SK-N-SH (cell line): ENCODE results near the gene KCNT1. TPM values are rescaled to one million over a fixed set of nuclear protein-coding genes. Genes with fewer than 3 reads are reported as not detected.

Source experiments
- CTCF ChIA-PET: fragments of 300-600, 350-600 bp; formaldehyde crosslinking; extraction: SDS; loops from one replicate; lab custom pipeline; 2021; lab: Yijun Ruan, JAX
- POLR2A ChIA-PET: fragments of 350-600 bp; sonication (Branson Sonifier 250); formaldehyde crosslinking; extraction: SDS; loops from one replicate; lab custom pipeline; 2020; ENCODE audit warnings: antibody characterized with exemption, inconsistent platforms; lab: Yijun Ruan, JAX
- DNase-seq: peaks from one replicate; pipeline ENCODE4 v3.0.0; 2012
- H2AFZ ChIP-seq: fragments of 200-600 bp; sonication (generic); 2 replicates; pipeline ENCODE4 v1.8.1; 2016; ENCODE audit warnings: antibody characterized with exemption, mild to moderate bottlenecking, low read depth
- H3F3A ChIP-seq: fragments of 200-600 bp; sonication (generic); replicated peaks from 2 replicates; pipeline ENCODE3; 2016; ENCODE audit warnings: antibody characterized with exemption, mild to moderate bottlenecking; ENCODE audit not compliant: insufficient read depth
- H3K27ac ChIP-seq, 2 experiments: fragments of 200-500 bp in 1 of 2; fragments of 200-600 bp in 1 of 2; sonication (Bioruptor generic) in 1 of 2; sonication (generic), shearing (Covaris generic) in 1 of 2; 2 replicates each; pipeline versions ENCODE4 v1.5.1 to v1.6.1; 2014 to 2016; ENCODE audit warnings: low read depth in 2 of 2, inconsistent platforms in 1 of 2, low read length in 1 of 2, mild to moderate bottlenecking in 1 of 2, mixed read lengths in 1 of 2
- H3K27me3 ChIP-seq: fragments of 200-600 bp; sonication (generic), shearing (Covaris generic); 2 replicates; pipeline ENCODE4 v1.6.1; 2016; ENCODE audit warnings: mixed run types; ENCODE audit not compliant: insufficient read depth
- H3K36me3 ChIP-seq, 2 experiments: fragments of 200-500 bp in 1 of 2; fragments of 200-600 bp in 1 of 2; sonication (Bioruptor generic) in 1 of 2; sonication (generic) in 1 of 2; replicated peaks in 1 of 2; 2 replicates each; pipeline versions ENCODE3 to v1.5.1; 2014 to 2016; ENCODE audit warnings: low read length in 1 of 2, mild to moderate bottlenecking in 1 of 2; ENCODE audit not compliant: insufficient read depth in 2 of 2, control insufficient read depth in 1 of 2
- H3K4me1 ChIP-seq, 2 experiments: fragments of 200-500 bp in 1 of 2; fragments of 200-600 bp in 1 of 2; sonication (Bioruptor generic) in 1 of 2; sonication (generic), shearing (Covaris generic) in 1 of 2; 2 replicates each; pipeline versions ENCODE4 v1.5.1 to v1.6.1; 2014 to 2016; ENCODE audit warnings: low read depth in 1 of 2, low read length in 1 of 2, mixed run types in 1 of 2; ENCODE audit not compliant: insufficient read depth in 2 of 2, control insufficient read depth in 1 of 2
- H3K4me2 ChIP-seq: fragments of 200-600 bp; sonication (generic), shearing (Covaris generic); 2 replicates; pipeline ENCODE4 v1.6.1; 2017; ENCODE audit warnings: mixed run types
- H3K4me3 ChIP-seq, 2 experiments: fragments of 200-500 bp in 1 of 2; fragments of 200-600 bp in 1 of 2; sonication (Bioruptor generic) in 1 of 2; sonication (generic), shearing (Covaris generic) in 1 of 2; 2 replicates each; pipeline versions ENCODE4 v1.5.1 to v1.8.1; 2014 to 2016; ENCODE audit warnings: low read depth in 2 of 2, inconsistent platforms in 1 of 2, low read length in 1 of 2, mild to moderate bottlenecking in 1 of 2, mixed read lengths in 1 of 2, moderate library complexity in 1 of 2
- H3K79me2 ChIP-seq: fragments of 200-600 bp; sonication (generic); 2 replicates; pipeline ENCODE4 v1.8.1; 2017; ENCODE audit warnings: mild to moderate bottlenecking; ENCODE audit not compliant: insufficient read depth
- H3K9ac ChIP-seq: fragments of 200-600 bp; sonication (generic); 2 replicates; pipeline ENCODE4 v1.6.1; 2017; ENCODE audit warnings: mixed run types
- H3K9me2 ChIP-seq: fragments of 200-600 bp; sonication (generic); 2 replicates; pipeline ENCODE4 v1.6.1; 2017; ENCODE audit warnings: mixed run types
- H3K9me3 ChIP-seq: fragments of 200-600 bp; sonication (generic); 2 replicates; pipeline ENCODE4 v1.6.1; 2017; ENCODE audit warnings: mixed run types, mild to moderate bottlenecking, moderate library complexity
- H4K20me1 ChIP-seq: fragments of 200-600 bp; sonication (generic); 2 replicates; pipeline ENCODE4 v1.6.1; 2017; ENCODE audit warnings: mild to moderate bottlenecking, mixed run types; ENCODE audit not compliant: insufficient read depth
- CHD2 ChIP-seq: fragments of 150-350 bp; IDR thresholded peaks from 2 replicates; pipeline ENCODE4 v1.6.1; 2018; ENCODE audit warnings: low read length; ENCODE audit not compliant: partially characterized antibody
- EP300 ChIP-seq, 2 experiments: IDR thresholded peaks; 2 replicates each; pipeline versions ENCODE4 v1.4.0 to v1.6.1; 2012; ENCODE audit warnings: borderline replicate concordance in 1 of 2, low read depth in 1 of 2, low read length in 1 of 2
- FOXJ3 ChIP-seq: sonication (generic); formaldehyde crosslinking; IDR thresholded peaks from 2 replicates; pipeline ENCODE4 v1.5.1; 2020; ENCODE audit warnings: mild to moderate bottlenecking, missing genetic modification reagents
- GABPA ChIP-seq: IDR thresholded peaks from 2 replicates; pipeline ENCODE4 v1.4.0; 2012; ENCODE audit warnings: low read depth, mild to moderate bottlenecking
- GATA2 ChIP-seq: sonication (generic); formaldehyde crosslinking; IDR thresholded peaks from 2 replicates; pipeline ENCODE4 v1.5.0; 2020; ENCODE audit warnings: mild to moderate bottlenecking, missing genetic modification reagents
- MEF2A ChIP-seq: IDR thresholded peaks from 2 replicates; pipeline ENCODE4 v1.4.0; 2012; ENCODE audit warnings: low read depth, borderline replicate concordance
- MXI1 ChIP-seq: IDR thresholded peaks from 2 replicates; pipeline ENCODE4 v1.6.1; 2012; ENCODE audit warnings: mild to moderate bottlenecking, low read depth, low read length, improper control_type of control experiment
- NFIC ChIP-seq: IDR thresholded peaks from 2 replicates; pipeline ENCODE4 v1.4.0; 2012; ENCODE audit warnings: borderline replicate concordance
- POLR2AphosphoS5 ChIP-seq: IDR thresholded peaks from 2 replicates; pipeline ENCODE4 v1.6.1; 2012; ENCODE audit warnings: low read depth, low read length
- RCOR1 ChIP-seq: fragments of 150-350 bp; IDR thresholded peaks from 2 replicates; pipeline ENCODE4 v1.6.1; 2017; ENCODE audit warnings: antibody characterized with exemption, low read length
- RXRA ChIP-seq: IDR thresholded peaks from 2 replicates; pipeline ENCODE4 v1.4.0; 2012; ENCODE audit warnings: low read depth, mild to moderate bottlenecking, borderline replicate concordance
- SIN3A ChIP-seq: IDR thresholded peaks from 2 replicates; pipeline ENCODE4 v1.6.1; 2012; ENCODE audit warnings: low read depth, mild to moderate bottlenecking, low read length, moderate library complexity, borderline replicate concordance
- SMC3 ChIP-seq: IDR thresholded peaks from 2 replicates; pipeline ENCODE4 v1.6.1; 2012; ENCODE audit warnings: low read depth, low read length, improper control_type of control experiment
- TAF1 ChIP-seq: IDR thresholded peaks from 2 replicates; pipeline ENCODE4 v1.6.1; 2012; ENCODE audit warnings: low read depth, mild to moderate bottlenecking, low read length, moderate library complexity, borderline replicate concordance
- WGBS: methylation state at CpG from one replicate; pipeline ENCODE4 v1.1.6; 2017; ENCODE audit warnings: low lambda C conversion rate; 5-methylcytosine and 5-hydroxymethylcytosine counted together
- polyA plus RNA-seq, 3 experiments: library from polyadenylated mRNA; depleted of rRNA; stranded (reverse); fragments of >200 nt; gene quantifications; 2 replicates each; pipeline ENCODE4 v1.2.3, GENCODE V29; 2012
- TF ChIP-seq, protein P1 (sequence below): IDR thresholded peaks from 2 replicates; pipeline ENCODE4; 2012
- TF ChIP-seq, protein P2 (sequence below): IDR thresholded peaks from 2 replicates; pipeline ENCODE4 v1.4.0; 2012; ENCODE audit warnings: low read depth
- TF ChIP-seq, protein P3 (sequence below): fragments of 200-600 bp; sonication (generic); IDR thresholded peaks from 2 replicates; pipeline ENCODE4 v1.6.1; 2017; ENCODE audit warnings: antibody characterized with exemption, mild to moderate bottlenecking, moderate library complexity
- TF ChIP-seq, protein P4 (sequence below): IDR thresholded peaks from 2 replicates; pipeline ENCODE4 v1.4.0; 2012; ENCODE audit warnings: low read depth, borderline replicate concordance

KCNT1 gene
- polyA plus RNA-seq, 1 of the 3 experiments (the other 2 are of a cell fraction) = 0.08 TPM

DNA sequence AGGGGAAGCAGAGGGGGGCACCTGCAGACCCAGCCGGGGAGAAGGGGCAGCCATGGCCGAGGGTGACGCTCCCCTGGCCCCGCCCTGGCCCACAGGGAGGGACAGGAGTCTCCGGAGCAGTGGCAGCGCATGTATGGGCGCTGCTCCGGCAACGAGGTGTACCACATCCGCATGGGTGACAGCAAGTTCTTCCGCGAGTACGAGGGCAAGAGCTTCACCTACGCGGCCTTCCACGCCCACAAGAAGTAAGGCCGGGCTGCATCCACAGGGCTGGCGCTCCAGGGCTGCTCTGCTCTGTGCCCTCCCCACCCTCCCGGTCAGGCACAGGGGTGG, 68.2 kb downstream of the KCNT1 start:
- no peaks in the 10 kb centered on the region for H4K20me1 ChIP-seq
- no peak overlapping the region for H3K27ac ChIP-seq
- no peaks in the 10 kb centered on the region for H3K27me3 ChIP-seq
- H3K9me3 ChIP-seq = no peaks in the 10 kb centered on the region
- POLR2A ChIA-PET = no interaction called here
- no peaks in the 10 kb centered on the region for H3K36me3 ChIP-seq
- no peak overlapping the region for H3K4me2 ChIP-seq
- H3K4me1 ChIP-seq = no peaks in the 10 kb centered on the region
- H3K9me2 ChIP-seq = no peaks in the 10 kb centered on the region
- WGBS = 39% methylated on average over 5 of the region's 19 CpGs
- no peaks in the 10 kb centered on the region for H3K79me2 ChIP-seq
- no peak overlapping the region for H2AFZ ChIP-seq
- DNase-seq = no peak
- H3K9ac ChIP-seq = no peak overlapping the region
- H3K4me3 ChIP-seq = no peak overlapping the region
- no peaks in the 10 kb centered on the region for H3F3A ChIP-seq
- CTCF ChIA-PET = no interaction called here
- no peak for TF ChIP-seq MEF2A
- TF ChIP-seq CHD2 = no peak
- no peak for TF ChIP-seq NFIC
- TF ChIP-seq, protein P1, sequence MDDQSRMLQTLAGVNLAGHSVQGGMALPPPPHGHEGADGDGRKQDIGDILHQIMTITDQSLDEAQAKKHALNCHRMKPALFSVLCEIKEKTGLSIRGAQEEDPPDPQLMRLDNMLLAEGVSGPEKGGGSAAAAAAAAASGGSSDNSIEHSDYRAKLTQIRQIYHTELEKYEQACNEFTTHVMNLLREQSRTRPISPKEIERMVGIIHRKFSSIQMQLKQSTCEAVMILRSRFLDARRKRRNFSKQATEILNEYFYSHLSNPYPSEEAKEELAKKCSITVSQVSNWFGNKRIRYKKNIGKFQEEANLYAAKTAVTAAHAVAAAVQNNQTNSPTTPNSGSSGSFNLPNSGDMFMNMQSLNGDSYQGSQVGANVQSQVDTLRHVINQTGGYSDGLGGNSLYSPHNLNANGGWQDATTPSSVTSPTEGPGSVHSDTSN = no peak
- no peak for TF ChIP-seq GATA2
- no peak for TF ChIP-seq SIN3A
- TF ChIP-seq RXRA = no peak
- TF ChIP-seq, protein P2, sequence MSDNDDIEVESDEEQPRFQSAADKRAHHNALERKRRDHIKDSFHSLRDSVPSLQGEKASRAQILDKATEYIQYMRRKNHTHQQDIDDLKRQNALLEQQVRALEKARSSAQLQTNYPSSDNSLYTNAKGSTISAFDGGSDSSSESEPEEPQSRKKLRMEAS = no peak
- no peak for TF ChIP-seq FOXJ3
- no peak for TF ChIP-seq GABPA
- no peak for TF ChIP-seq MXI1
- TF ChIP-seq, protein P3, sequence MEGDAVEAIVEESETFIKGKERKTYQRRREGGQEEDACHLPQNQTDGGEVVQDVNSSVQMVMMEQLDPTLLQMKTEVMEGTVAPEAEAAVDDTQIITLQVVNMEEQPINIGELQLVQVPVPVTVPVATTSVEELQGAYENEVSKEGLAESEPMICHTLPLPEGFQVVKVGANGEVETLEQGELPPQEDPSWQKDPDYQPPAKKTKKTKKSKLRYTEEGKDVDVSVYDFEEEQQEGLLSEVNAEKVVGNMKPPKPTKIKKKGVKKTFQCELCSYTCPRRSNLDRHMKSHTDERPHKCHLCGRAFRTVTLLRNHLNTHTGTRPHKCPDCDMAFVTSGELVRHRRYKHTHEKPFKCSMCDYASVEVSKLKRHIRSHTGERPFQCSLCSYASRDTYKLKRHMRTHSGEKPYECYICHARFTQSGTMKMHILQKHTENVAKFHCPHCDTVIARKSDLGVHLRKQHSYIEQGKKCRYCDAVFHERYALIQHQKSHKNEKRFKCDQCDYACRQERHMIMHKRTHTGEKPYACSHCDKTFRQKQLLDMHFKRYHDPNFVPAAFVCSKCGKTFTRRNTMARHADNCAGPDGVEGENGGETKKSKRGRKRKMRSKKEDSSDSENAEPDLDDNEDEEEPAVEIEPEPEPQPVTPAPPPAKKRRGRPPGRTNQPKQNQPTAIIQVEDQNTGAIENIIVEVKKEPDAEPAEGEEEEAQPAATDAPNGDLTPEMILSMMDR = no peak
- no peak for TF ChIP-seq EP300 (IDR thresholded peaks at IDR 0.05; ENCODE audit: borderline replicate concordance in 1 of 2, low read depth in 1 of 2, low read length in 1 of 2)
- TF ChIP-seq, protein P4, sequence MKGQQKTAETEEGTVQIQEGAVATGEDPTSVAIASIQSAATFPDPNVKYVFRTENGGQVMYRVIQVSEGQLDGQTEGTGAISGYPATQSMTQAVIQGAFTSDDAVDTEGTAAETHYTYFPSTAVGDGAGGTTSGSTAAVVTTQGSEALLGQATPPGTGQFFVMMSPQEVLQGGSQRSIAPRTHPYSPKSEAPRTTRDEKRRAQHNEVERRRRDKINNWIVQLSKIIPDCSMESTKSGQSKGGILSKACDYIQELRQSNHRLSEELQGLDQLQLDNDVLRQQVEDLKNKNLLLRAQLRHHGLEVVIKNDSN = no peak
- no peak for TF ChIP-seq SMC3
- TF ChIP-seq RCOR1 = no peak
- TF ChIP-seq POLR2AphosphoS5 = no peak
- TF ChIP-seq TAF1 = no peak
